ENCODE results near the gene ZNF512B.

DNA sequence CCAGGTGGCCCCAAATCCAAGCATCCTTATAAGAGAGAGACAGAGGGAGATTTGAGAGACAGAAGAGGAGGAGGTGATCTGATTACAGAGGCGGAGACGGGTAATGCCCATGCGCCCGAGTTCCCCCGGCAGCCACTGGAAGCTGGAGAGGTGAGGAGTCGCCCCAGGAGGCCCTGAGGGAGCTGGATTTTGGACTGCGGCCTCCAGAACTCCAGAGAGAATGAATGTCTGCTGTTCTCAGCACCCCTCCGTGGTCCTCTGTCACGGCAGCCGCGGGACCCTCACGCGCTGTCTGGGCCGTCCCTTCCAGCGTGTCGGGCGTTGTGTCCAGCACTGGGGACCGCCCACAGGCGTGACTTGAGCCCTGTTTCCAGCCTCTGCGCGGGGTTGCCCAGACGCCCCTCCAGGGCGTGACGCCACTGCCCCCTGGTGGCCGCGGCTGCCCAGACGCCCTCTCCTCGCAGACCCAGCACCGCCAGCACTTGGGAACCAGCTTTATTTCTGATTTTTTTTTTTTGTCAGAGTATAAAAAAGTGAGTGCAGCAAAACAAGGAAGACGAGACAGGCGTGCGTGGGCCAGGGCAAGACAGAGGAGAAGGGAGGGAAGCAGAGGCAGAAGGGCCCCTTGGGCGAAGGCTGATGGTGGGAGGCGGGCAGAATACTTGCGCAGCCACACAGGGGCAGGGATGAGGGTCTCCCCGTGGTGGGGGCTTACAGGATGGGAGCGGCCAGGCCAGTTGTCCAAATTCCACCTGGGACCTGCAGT lies 4.1 kb upstream of the ZNF512B start:
- TF ChIP-seq CTCF (IDR thresholded peaks at IDR 0.05), result peak; percentile 95 to 100 (median 98)
- no peak for TF ChIP-seq POLR2A (IDR thresholded peaks at IDR 0.05)
